Vagina (tissue), 2 donors: ENCODE results near the gene ABCA9. TPM values are rescaled to one million over a fixed set of nuclear protein-coding genes. Genes with fewer than 3 reads are reported as not detected.

Experiments used
- DNase-seq, 2 donors: peaks; one replicate each; pipeline ENCODE4 v3.0.0-alpha.2; 2017; ENCODE audit errors: extremely low spot score in 2 of 2
- H3K27ac ChIP-seq: fragments of 200-600 bp; sonication (generic); one replicate; pipeline ENCODE4 v1.5.1; 2019
- H3K27me3 ChIP-seq: fragments of 200-600 bp; sonication (generic); one replicate; pipeline ENCODE4 v1.5.1; 2019
- H3K36me3 ChIP-seq, 2 donors: fragments of 200-600 bp; sonication (generic); one replicate each; pipeline ENCODE4 v1.5.1; 2017 to 2019
- H3K4me1 ChIP-seq: fragments of 200-600 bp; sonication (generic); one replicate; pipeline ENCODE4 v1.5.1; 2019
- H3K4me3 ChIP-seq, 2 donors: fragments of 200-600 bp; sonication (generic); 1 replicate in 1 of 2; 2 replicates in 1 of 2; pipeline ENCODE4 v1.5.1; 2016 to 2019
- H3K9me3 ChIP-seq: fragments of 200-600 bp; sonication (generic); one replicate; pipeline ENCODE4 v1.5.1; 2019
- POLR2A ChIP-seq, 2 donors: fragments of 450-650 bp; IDR thresholded peaks; one replicate each; pipeline ENCODE4 v1.6.1; 2017; ENCODE audit warnings: antibody characterized with exemption in 2 of 2, mild to moderate bottlenecking in 2 of 2, moderate library complexity in 2 of 2
- POLR2AphosphoS5 ChIP-seq, 2 donors: sonication (generic); formaldehyde crosslinking; IDR thresholded peaks; one replicate each; pipeline ENCODE4 v1.9.0; 2017; ENCODE audit warnings: antibody characterized with exemption in 2 of 2, mild to moderate bottlenecking in 2 of 2, low read depth in 1 of 2; ENCODE audit not compliant: insufficient read depth in 1 of 2
- intact Hi-C: fragments of 100-400 bp; cut with DNase I; formaldehyde crosslinking; loops from one replicate; pipeline ENCODE4 v1.15.1; 2023
- total RNA-seq: library from RNA; depleted of rRNA; stranded (reverse); fragments of >200 nt; gene quantifications from one replicate; pipeline ENCODE4 v1.2.3, GENCODE V29; 2016
- TF ChIP-seq, protein P1 (sequence below), 3 experiments: fragments of 450-650 bp in 2 of 3; fragments of 200-600 bp in 1 of 3; sonication (generic) in 1 of 3; IDR thresholded peaks; one replicate each; pipeline ENCODE4 v1.5.1; 2017 to 2019; ENCODE audit warnings: antibody characterized with exemption in 3 of 3, mild to moderate bottlenecking in 2 of 3, moderate library complexity in 2 of 3

The ABCA9 gene
- total RNA-seq, 1 donor from 2014 or later, result 71.2 TPM

DNA sequence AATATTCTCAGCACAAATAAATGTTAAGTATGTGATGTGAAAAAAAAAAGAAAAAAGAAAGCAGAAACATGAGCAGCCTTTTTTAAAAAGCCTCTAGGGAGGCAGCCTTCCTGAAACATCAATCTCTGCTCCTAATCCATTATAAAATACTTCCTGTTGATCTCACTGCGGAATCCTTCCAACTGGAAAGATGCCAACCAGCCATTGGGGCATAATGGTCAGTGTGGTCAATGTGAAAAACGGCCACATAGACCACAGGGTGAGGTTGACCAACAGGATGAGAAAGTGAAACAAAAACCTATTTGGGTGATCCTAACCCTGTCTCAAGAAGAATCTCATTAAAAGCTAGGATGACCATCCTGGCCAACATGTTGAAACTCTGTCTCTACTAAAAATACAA, 79.4 kb downstream of the ABCA9 start:
- no peak for DNase-seq
- Histone ChIP-seq H3K27me3 (no peaks in the 10 kb centered on the region), H3K27ac (no peak overlapping the region), H3K4me1 (no peaks in the 10 kb centered on the region), H3K4me3 (peak overlapping the region in 1 of 2 donors; percentile 13), H3K36me3 (no peaks in the 10 kb centered on the region), H3K9me3 (no peaks in the 10 kb centered on the region)
- intact Hi-C loops, result no loop called here
- TF ChIP-seq, protein P1, sequence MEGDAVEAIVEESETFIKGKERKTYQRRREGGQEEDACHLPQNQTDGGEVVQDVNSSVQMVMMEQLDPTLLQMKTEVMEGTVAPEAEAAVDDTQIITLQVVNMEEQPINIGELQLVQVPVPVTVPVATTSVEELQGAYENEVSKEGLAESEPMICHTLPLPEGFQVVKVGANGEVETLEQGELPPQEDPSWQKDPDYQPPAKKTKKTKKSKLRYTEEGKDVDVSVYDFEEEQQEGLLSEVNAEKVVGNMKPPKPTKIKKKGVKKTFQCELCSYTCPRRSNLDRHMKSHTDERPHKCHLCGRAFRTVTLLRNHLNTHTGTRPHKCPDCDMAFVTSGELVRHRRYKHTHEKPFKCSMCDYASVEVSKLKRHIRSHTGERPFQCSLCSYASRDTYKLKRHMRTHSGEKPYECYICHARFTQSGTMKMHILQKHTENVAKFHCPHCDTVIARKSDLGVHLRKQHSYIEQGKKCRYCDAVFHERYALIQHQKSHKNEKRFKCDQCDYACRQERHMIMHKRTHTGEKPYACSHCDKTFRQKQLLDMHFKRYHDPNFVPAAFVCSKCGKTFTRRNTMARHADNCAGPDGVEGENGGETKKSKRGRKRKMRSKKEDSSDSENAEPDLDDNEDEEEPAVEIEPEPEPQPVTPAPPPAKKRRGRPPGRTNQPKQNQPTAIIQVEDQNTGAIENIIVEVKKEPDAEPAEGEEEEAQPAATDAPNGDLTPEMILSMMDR (IDR thresholded peaks at IDR 0.05), result no peak
- TF ChIP-seq POLR2A (IDR thresholded peaks at IDR 0.05), result no peak
- no peak for TF ChIP-seq POLR2AphosphoS5 (IDR thresholded peaks at IDR 0.05; ENCODE audit: insufficient read depth in 1 of 2, low read depth in 1 of 2)

DNA sequence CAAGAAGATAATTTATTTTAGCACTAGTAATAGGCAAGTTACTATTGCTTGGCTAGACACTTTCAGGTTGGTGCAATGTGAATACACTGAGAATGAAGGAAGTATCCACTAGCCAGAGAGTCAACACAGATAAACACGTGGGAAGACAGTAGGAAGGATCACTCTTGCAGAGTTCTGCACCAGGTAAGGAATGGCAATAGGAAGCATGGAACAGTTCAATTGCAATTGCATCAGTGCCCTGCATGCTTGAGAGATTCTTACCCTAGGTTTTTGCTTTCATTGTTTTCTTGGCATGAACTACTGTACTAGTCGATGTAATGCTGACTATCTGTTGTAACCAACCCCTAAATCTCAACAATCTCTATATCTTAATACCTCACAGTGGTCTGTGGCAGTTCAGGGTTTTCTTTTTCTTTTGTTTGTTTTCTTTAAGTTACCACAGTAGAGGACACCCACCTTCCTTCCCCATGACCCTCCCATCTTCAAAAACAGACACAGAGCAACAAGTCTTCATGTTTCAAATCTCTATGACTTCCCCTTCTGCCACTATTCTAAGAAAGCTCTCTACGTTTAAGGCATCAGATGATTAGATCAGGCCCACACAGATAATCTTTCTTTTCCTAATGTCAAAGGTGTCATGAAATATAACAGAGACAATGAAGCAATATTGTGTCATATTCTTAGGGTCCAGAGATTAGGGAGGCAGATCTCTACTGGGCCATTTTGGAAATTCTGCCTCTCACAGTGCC, 87.5 kb downstream of the ABCA9 start:
- Histone ChIP-seq H3K36me3 (peaks cover 0 to 3% of the 10 kb centered on the region in 2 donors), H3K4me1 (no peaks in the 10 kb centered on the region), H3K4me3 (no peak overlapping the region), H3K27me3 (no peaks in the 10 kb centered on the region), H3K27ac (no peak overlapping the region), H3K9me3 (no peaks in the 10 kb centered on the region)
- DNase-seq, result no peak
- TF ChIP-seq, protein P1 (IDR thresholded peaks at IDR 0.05), result no peak
- no peak for TF ChIP-seq POLR2A (IDR thresholded peaks at IDR 0.05)
- no peak for TF ChIP-seq POLR2AphosphoS5 (IDR thresholded peaks at IDR 0.05; ENCODE audit: insufficient read depth in 1 of 2, low read depth in 1 of 2)
- intact Hi-C loops, result loop anchor here (5.0 kb wide), 1 partner anchor 196 kb away; no protein-coding TSS in a partner anchor

DNA sequence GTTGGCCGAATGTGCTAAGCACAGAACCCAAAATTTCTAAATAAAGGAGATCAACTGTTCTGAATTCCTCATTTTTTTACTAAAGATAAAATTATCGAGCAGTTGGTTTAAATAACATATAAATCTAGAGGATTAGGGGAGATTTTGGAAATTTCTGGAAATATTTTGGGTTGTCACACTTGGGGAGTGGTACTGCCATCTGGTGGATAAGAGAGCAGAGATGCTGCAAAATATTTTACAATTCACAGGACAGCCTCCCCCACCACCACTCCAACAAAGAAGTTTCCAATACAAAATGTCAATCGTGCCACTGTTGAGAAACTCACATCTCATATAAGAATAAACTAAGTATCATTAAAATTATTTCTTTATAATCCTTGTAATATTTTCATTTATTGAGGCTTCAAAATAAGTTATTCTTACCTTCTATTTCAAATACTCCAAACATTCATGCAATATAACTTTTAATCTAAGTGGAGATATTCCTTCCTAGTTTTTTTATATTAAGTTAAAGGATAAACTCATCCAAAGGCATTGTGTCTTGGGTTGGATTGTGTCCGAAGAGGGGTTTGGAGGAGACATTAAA, 88.5 kb downstream of the ABCA9 start:
- TF ChIP-seq, protein P1 (IDR thresholded peaks at IDR 0.05), result peak; percentile 42 to 62 (median 48)
- TF ChIP-seq POLR2A (IDR thresholded peaks at IDR 0.05) (no peak), POLR2AphosphoS5 (IDR thresholded peaks at IDR 0.05; ENCODE audit: insufficient read depth in 1 of 2, low read depth in 1 of 2) (no peak)
- intact Hi-C loops, result loop anchor here (5.0 kb wide), 1 partner anchor 195 kb away; no protein-coding TSS in a partner anchor
- Histone ChIP-seq H3K27ac (no peak overlapping the region), H3K27me3 (no peaks in the 10 kb centered on the region), H3K4me1 (no peaks in the 10 kb centered on the region), H3K9me3 (no peaks in the 10 kb centered on the region), H3K4me3 (no peak overlapping the region), H3K36me3 (peaks cover 0 to 3% of the 10 kb centered on the region in 2 donors)
- DNase-seq, result no peak

DNA sequence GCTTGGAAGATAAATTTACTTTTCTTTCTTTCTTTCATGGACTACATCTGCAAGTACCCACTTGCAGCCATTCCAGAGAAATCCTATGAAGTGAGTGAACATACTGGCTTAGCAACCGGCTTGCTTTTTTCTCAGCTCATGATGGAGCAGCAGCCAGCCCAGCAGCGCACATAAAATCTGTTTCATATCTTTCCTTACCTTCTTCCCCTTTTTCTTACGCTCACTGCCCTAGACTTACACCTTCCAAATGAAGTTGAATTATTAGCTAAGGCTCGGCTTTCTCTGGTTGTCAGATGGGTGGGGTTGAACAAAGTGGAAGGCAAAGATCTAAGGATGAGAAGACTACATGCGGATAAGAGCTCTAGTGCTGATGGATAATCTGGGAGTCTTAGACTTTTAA, 91.6 kb downstream of the ABCA9 start:
- no peaks in the 10 kb centered on the region for H3K4me1 ChIP-seq
- no peak overlapping the region for H3K4me3 ChIP-seq
- DNase-seq, result no peak
- no peaks in the 10 kb centered on the region for H3K36me3 ChIP-seq
- no peak overlapping the region for H3K27ac ChIP-seq
- no peaks in the 10 kb centered on the region for H3K27me3 ChIP-seq
- no peaks in the 10 kb centered on the region for H3K9me3 ChIP-seq
- no peak for TF ChIP-seq POLR2AphosphoS5 (IDR thresholded peaks at IDR 0.05; ENCODE audit: insufficient read depth in 1 of 2, low read depth in 1 of 2)
- TF ChIP-seq POLR2A (IDR thresholded peaks at IDR 0.05), result no peak
- TF ChIP-seq, protein P1 (IDR thresholded peaks at IDR 0.05), result no peak
- intact Hi-C loops, result no loop called here

DNA sequence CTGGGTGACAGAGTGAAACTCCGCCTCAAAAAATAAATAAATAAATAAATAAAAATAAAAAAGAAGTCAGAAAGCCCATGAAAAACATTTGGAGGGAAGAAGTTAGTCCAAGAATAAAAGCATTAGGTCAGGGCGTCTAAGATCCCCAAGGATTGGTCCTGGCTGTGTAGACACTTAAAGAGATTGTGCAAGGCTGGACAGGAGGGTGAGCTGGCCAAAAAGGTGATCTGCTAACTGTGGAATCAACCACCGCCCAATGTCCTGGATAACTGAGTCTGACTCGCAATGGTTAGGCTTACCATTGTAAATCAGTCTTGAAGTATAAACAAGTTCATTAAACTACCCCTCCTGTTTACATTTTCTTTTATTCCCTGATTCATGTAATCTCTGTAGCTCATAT, 96.8 kb downstream of the ABCA9 start:
- no peak overlapping the region for H3K4me3 ChIP-seq
- TF ChIP-seq POLR2A (IDR thresholded peaks at IDR 0.05), result no peak
- intact Hi-C loops, result no loop called here
- no peaks in the 10 kb centered on the region for H3K27me3 ChIP-seq
- H3K36me3 ChIP-seq, result no peaks in the 10 kb centered on the region
- no peaks in the 10 kb centered on the region for H3K4me1 ChIP-seq
- no peaks in the 10 kb centered on the region for H3K9me3 ChIP-seq
- no peak overlapping the region for H3K27ac ChIP-seq
- DNase-seq, result no peak
